ENCODE measurements around the gene SP6. TPM values are rescaled to one million over a fixed set of nuclear protein-coding genes. Genes with fewer than 3 reads are reported as not detected.

SP6 gene
- total and polyA plus RNA-seq, 7 donors = 0.04 to 0.27 (median 0.16) TPM; not detected in 4

DNA sequence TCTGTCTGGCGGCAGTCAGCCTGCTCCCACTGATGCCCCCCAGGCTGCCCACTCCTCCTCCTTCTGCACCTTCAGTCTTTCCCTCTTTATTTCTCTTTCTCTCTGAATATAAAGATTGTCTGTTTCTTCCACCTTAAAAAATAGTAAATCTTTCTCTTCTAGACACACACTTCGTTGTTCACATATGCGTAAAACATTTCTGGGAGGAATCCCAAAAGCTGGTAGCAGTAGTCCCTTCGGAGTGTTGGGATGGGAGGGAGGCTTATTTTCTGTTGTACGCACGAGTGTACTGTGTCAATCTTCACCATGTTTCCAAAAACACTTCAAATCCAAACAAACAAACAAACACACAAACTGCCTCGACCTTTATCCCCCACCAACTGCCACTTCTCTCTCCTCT, 39.3 kb downstream of the SP6 start:
- ATAC-seq (no peak), DNase-seq (no peak)
- H3K27me3 ChIP-seq (ENCODE audit: insufficient read depth in 3 of 3, low read length in 2 of 3) = no peaks in the 10 kb centered on the region
- 62 to 82% (median 74%) methylated on average over 7 of the region's 7 CpGs for WGBS, 3 donors
- peaks cover 39% of the 10 kb centered on the region for H3K4me1 ChIP-seq
- TF ChIP-seq, protein P1, sequence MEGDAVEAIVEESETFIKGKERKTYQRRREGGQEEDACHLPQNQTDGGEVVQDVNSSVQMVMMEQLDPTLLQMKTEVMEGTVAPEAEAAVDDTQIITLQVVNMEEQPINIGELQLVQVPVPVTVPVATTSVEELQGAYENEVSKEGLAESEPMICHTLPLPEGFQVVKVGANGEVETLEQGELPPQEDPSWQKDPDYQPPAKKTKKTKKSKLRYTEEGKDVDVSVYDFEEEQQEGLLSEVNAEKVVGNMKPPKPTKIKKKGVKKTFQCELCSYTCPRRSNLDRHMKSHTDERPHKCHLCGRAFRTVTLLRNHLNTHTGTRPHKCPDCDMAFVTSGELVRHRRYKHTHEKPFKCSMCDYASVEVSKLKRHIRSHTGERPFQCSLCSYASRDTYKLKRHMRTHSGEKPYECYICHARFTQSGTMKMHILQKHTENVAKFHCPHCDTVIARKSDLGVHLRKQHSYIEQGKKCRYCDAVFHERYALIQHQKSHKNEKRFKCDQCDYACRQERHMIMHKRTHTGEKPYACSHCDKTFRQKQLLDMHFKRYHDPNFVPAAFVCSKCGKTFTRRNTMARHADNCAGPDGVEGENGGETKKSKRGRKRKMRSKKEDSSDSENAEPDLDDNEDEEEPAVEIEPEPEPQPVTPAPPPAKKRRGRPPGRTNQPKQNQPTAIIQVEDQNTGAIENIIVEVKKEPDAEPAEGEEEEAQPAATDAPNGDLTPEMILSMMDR (IDR thresholded peaks at IDR 0.05) = no peak
- intact Hi-C loops (cut with DNase I) = no loop called here
- no peaks in the 10 kb centered on the region for H3K9me3 ChIP-seq
- H3K27ac ChIP-seq = peak overlapping the region; percentile 5
- peaks cover 0 to 93% of the 10 kb centered on the region in 2 donors for H3K36me3 ChIP-seq (ENCODE audit: insufficient read depth in 1 of 2, low read depth in 1 of 2)
- no peak overlapping the region for H3K4me3 ChIP-seq

DNA sequence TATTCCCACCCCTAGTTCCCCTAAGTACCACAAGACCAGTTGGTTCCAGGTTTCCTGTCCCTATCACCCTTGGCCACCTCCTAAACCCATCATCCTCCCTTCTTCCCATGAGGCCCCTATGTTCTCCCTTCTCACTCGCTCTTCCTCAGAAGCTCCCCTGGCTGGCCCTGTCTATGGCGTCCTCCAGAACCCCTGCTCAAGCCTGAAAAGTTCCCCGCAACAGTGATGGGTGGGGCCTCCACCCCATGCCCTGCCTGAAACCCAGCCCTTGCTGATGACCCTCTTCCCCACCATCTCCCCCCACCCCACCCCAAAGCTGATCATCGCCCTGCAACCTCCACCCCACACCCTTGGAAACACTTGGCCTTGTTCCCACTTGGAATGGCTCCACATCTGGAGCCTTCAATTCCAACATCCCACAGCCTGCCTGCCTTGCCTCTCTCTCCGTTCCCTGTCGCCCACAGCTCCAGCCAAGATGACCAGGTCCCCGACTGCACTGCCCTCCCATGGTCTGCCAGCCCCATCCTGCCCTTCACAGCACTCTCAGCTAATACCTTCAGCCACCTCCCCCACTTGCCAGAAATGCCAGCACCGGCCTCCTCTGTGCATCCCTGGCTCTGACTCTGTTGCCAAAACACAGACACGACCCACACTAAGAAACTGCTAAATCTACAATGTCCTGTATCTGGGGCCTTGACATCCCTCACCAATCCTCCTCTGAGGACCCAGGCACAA, 39.9 kb downstream of the SP6 start:
- ATAC-seq (no peak), DNase-seq (no peak)
- H3K36me3 ChIP-seq (ENCODE audit: insufficient read depth in 1 of 2, low read depth in 1 of 2) = peaks cover 0 to 88% of the 10 kb centered on the region in 2 donors
- intact Hi-C loops (cut with DNase I) = no loop called here
- peak overlapping the region; percentile 92 for H3K27ac ChIP-seq
- H3K27me3 ChIP-seq (ENCODE audit: insufficient read depth in 3 of 3, low read length in 2 of 3) = no peaks in the 10 kb centered on the region
- peaks cover 43% of the 10 kb centered on the region for H3K4me1 ChIP-seq
- TF ChIP-seq, protein P1 (IDR thresholded peaks at IDR 0.05) = no peak
- 54 to 76% (median 56%) methylated on average over 9 of the region's 9 CpGs for WGBS, 3 donors
- H3K9me3 ChIP-seq = no peaks in the 10 kb centered on the region
- no peak overlapping the region for H3K4me3 ChIP-seq

DNA sequence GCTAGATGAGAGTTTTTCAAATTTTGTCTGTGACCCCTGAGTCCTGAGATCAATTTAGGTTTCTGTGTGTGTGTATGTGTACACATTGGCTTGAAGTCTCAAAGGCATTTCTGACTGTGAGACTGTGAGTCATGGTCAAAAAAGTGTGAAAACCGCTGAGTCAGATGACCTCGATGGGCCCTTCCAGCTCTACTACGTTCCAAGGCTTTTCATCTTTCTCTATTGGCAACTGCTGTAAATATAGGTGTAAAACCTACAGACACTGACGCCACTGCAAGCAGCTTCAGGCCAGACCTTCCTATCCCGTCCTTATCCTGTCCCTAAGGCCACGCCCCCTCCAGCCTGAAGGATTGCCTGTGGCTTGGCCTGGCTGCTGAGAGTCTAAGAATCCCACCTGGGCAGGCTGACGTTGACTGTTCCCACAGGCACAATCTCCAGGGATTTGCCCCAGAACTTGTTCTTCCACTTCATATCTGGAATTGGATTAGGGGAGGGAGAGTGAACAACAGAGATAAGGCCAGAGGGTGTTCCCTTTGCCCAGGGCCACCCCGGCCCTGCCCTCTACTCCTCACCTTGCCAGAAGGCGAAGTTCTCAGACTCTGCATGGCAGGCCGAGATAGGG, 40.7 kb downstream of the SP6 start:
- DNase-seq = no peak
- H3K27ac ChIP-seq = peak overlapping the region; percentile 92

GRCh38 chr17:47808830-47809480, 42.0 kb downstream of the SP6 start:
- peaks cover 0 to 67% of the 10 kb centered on the region in 2 donors for H3K36me3 ChIP-seq (ENCODE audit: insufficient read depth in 1 of 2, low read depth in 1 of 2)
- intact Hi-C loops (cut with DNase I) = loop anchor here in 1 of 2 donors (5.0 to 10.0 kb wide), 2 partner anchors 112 to 144 kb away; no protein-coding TSS in a partner anchor
- H3K27ac ChIP-seq = peak overlapping the region; percentile 92

More for the DNA sequence above, 40.7 kb downstream of the SP6 start:
- no peaks in the 10 kb centered on the region for H3K9me3 ChIP-seq
- H3K27me3 ChIP-seq (ENCODE audit: insufficient read depth in 3 of 3, low read length in 2 of 3) = no peaks in the 10 kb centered on the region
- H3K36me3 ChIP-seq (ENCODE audit: insufficient read depth in 1 of 2, low read depth in 1 of 2) = peaks cover 0 to 81% of the 10 kb centered on the region in 2 donors
- intact Hi-C loops (cut with DNase I) = no loop called here
- peaks cover 48% of the 10 kb centered on the region for H3K4me1 ChIP-seq
- peak; percentile 33 to 57 (median 38) for ATAC-seq
- WGBS, 3 donors = 54 to 77% (median 55%) methylated on average over 10 of the region's 10 CpGs
- no peak overlapping the region for H3K4me3 ChIP-seq
- TF ChIP-seq, protein P1 (IDR thresholded peaks at IDR 0.05) = no peak

More at GRCh38 chr17:47808830-47809480, 42.0 kb downstream of the SP6 start:
- WGBS, 3 donors = 88 to 96% (median 94%) methylated on average over 22 of the region's 22 CpGs
- no peak for ATAC-seq
- Histone ChIP-seq H3K4me1 (peaks cover 48% of the 10 kb centered on the region), H3K9me3 (no peaks in the 10 kb centered on the region), H3K27me3 (ENCODE audit: insufficient read depth in 3 of 3, low read length in 2 of 3) (no peaks in the 10 kb centered on the region), H3K4me3 (no peak overlapping the region)
- DNase-seq = no peak
- TF ChIP-seq, protein P1 (IDR thresholded peaks at IDR 0.05) = no peak
